ENCODE measurements around the gene PI4KA. TPM values are rescaled to one million over a fixed set of nuclear protein-coding genes. Genes with fewer than 3 reads are reported as not detected.
A peak's percentile ranks its signal among the peaks of the same experiment; 100 is the strongest.

PI4KA gene
- total and polyA plus RNA-seq, 2 of the 13 experiments (the other 11 are each of a cell fraction or from before 2014, with no cell fraction given): 27.4 to 56.4 TPM

DNA sequence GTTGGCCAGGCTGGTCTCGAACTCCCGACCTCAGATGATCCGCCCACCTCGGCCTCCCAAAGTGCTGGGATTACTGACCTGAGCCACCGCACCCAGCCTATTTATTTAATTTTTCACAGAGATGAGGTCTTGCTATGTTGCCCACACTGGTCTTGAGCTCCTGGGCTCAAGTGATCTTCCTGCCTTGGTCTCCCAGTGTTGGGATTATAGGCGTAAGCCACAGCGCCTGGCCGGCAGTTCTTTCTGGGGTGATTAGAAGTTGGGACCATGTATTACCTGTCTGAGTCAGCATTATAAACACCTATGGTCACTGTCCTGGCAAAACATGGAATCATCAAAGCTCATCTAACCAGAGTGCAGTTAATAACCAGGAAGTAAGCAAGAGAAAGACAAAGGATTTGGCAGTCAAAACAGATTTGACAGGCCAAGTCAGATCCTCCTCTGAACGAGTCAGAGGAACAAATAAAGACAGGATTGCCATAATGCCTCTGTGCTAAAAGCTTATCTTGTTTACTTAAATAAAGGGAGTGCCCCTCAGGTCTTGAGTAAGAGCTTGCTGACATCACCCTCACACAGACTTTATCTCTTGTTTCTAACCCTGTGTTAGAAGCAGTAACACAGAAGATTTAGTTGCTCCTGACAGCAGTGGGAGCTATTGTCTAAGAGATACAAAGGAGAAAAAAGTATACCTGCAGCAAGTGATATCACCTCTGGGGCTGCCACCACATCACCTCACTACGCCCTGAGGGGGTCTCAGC, 81.0 kb downstream of the PI4KA start (continued):
- TF ChIP-seq WIZ (CRISPR knock-in tag; IDR thresholded peaks at IDR 0.05): no peak
- TF ChIP-seq ERF (CRISPR knock-in tag; IDR thresholded peaks at IDR 0.05): peak; percentile 86
- no peak; the same call in 1 of the 2 replicates for TF ChIP-seq ZNF549 (CRISPR knock-in tag; IDR thresholded peaks at IDR 0.05)
- peak; percentile 80 for TF ChIP-seq HDAC1 (CRISPR knock-in tag; IDR thresholded peaks at IDR 0.05)
- TF ChIP-seq ZFP36L1 (CRISPR knock-in tag; IDR thresholded peaks at IDR 0.05): peak; percentile 85; the same call in 1 of the 2 replicates
- no peak for TF ChIP-seq ZNF674 (CRISPR knock-in tag; IDR thresholded peaks at IDR 0.05; ENCODE audit: low read depth)
- TF ChIP-seq, protein P1, sequence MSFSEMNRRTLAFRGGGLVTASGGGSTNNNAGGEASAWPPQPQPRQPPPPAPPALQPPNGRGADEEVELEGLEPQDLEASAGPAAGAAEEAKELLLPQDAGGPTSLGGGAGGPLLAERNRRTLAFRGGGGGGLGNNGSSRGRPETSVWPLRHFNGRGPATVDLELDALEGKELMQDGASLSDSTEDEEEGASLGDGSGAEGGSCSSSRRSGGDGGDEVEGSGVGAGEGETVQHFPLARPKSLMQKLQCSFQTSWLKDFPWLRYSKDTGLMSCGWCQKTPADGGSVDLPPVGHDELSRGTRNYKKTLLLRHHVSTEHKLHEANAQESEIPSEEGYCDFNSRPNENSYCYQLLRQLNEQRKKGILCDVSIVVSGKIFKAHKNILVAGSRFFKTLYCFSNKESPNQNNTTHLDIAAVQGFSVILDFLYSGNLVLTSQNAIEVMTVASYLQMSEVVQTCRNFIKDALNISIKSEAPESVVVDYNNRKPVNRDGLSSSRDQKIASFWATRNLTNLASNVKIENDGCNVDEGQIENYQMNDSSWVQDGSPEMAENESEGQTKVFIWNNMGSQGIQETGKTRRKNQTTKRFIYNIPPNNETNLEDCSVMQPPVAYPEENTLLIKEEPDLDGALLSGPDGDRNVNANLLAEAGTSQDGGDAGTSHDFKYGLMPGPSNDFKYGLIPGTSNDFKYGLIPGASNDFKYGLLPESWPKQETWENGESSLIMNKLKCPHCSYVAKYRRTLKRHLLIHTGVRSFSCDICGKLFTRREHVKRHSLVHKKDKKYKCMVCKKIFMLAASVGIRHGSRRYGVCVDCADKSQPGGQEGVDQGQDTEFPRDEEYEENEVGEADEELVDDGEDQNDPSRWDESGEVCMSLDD (CRISPR knock-in tag; IDR thresholded peaks at IDR 0.05; ENCODE audit: borderline replicate concordance): no peak
- TF ChIP-seq RXRA (CRISPR knock-in tag; IDR thresholded peaks at IDR 0.05): peak; percentile 49; the same call in 1 of the 2 replicates
- TF ChIP-seq MEIS1 (CRISPR knock-in tag; IDR thresholded peaks at IDR 0.05; ENCODE audit: borderline replicate concordance): peak; percentile 89; the same call in 1 of the 2 replicates
- TF ChIP-seq ZFY (CRISPR knock-in tag; IDR thresholded peaks at IDR 0.05): no peak; the same call in 1 of the 2 replicates
- no peak for TF ChIP-seq GTF3A (CRISPR knock-in tag; conservative IDR thresholded peaks at IDR 0.05)
- TF ChIP-seq, protein P2, sequence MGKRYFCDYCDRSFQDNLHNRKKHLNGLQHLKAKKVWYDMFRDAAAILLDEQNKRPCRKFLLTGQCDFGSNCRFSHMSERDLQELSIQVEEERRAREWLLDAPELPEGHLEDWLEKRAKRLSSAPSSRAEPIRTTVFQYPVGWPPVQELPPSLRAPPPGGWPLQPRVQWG (CRISPR knock-in tag; IDR thresholded peaks at IDR 0.05; ENCODE audit: borderline replicate concordance, low read depth): no peak
- TF ChIP-seq SSRP1 (CRISPR knock-in tag; IDR thresholded peaks at IDR 0.05): no peak; the same call in 1 of the 2 replicates
- no peak for TF ChIP-seq ZNF24 (IDR thresholded peaks at IDR 0.05)
- TF ChIP-seq ZNF343 (CRISPR knock-in tag; IDR thresholded peaks at IDR 0.05): no peak
- TF ChIP-seq, protein P3, sequence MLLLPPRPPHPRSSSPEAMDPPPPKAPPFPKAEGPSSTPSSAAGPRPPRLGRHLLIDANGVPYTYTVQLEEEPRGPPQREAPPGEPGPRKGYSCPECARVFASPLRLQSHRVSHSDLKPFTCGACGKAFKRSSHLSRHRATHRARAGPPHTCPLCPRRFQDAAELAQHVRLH (CRISPR knock-in tag; IDR thresholded peaks at IDR 0.05; ENCODE audit: borderline replicate concordance, low read depth): no peak
- TF ChIP-seq, protein P4, sequence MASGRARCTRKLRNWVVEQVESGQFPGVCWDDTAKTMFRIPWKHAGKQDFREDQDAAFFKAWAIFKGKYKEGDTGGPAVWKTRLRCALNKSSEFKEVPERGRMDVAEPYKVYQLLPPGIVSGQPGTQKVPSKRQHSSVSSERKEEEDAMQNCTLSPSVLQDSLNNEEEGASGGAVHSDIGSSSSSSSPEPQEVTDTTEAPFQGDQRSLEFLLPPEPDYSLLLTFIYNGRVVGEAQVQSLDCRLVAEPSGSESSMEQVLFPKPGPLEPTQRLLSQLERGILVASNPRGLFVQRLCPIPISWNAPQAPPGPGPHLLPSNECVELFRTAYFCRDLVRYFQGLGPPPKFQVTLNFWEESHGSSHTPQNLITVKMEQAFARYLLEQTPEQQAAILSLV (CRISPR knock-in tag; IDR thresholded peaks at IDR 0.05; ENCODE audit: borderline replicate concordance): no peak; the same call in none of the 2 replicates
- TF ChIP-seq ZNF607 (CRISPR knock-in tag; IDR thresholded peaks at IDR 0.05; ENCODE audit: borderline replicate concordance): peak; percentile 79; the same call in 1 of the 2 replicates
- TF ChIP-seq, protein P5, sequence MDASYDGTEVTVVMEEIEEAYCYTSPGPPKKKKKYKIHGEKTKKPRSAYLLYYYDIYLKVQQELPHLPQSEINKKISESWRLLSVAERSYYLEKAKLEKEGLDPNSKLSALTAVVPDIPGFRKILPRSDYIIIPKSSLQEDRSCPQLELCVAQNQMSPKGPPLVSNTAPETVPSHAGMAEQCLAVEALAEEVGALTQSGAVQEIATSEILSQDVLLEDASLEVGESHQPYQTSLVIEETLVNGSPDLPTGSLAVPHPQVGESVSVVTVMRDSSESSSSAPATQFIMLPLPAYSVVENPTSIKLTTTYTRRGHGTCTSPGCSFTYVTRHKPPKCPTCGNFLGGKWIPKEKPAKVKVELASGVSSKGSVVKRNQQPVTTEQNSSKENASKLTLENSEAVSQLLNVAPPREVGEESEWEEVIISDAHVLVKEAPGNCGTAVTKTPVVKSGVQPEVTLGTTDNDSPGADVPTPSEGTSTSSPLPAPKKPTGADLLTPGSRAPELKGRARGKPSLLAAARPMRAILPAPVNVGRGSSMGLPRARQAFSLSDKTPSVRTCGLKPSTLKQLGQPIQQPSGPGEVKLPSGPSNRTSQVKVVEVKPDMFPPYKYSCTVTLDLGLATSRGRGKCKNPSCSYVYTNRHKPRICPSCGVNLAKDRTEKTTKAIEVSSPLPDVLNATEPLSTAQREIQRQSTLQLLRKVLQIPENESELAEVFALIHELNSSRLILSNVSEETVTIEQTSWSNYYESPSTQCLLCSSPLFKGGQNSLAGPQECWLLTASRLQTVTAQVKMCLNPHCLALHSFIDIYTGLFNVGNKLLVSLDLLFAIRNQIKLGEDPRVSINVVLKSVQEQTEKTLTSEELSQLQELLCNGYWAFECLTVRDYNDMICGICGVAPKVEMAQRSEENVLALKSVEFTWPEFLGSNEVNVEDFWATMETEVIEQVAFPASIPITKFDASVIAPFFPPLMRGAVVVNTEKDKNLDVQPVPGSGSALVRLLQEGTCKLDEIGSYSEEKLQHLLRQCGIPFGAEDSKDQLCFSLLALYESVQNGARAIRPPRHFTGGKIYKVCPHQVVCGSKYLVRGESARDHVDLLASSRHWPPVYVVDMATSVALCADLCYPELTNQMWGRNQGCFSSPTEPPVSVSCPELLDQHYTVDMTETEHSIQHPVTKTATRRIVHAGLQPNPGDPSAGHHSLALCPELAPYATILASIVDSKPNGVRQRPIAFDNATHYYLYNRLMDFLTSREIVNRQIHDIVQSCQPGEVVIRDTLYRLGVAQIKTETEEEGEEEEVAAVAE (CRISPR knock-in tag; IDR thresholded peaks at IDR 0.05; ENCODE audit: borderline replicate concordance): no peak
- TF ChIP-seq CAMTA2 (CRISPR knock-in tag; IDR thresholded peaks at IDR 0.05; ENCODE audit: borderline replicate concordance): no peak

Measured in HepG2 (cell line).